Lower leg skin (tissue), 4 donors: ENCODE data around the gene NEGR1. TPM values are rescaled to one million over a fixed set of nuclear protein-coding genes. Genes with fewer than 3 reads are reported as not detected.

Experiments used
- DNase-seq, 2 donors: peaks; one replicate each; pipeline ENCODE4 v3.0.0-alpha.2; 2019; ENCODE audit warnings: low spot score in 2 of 2
- H3K4me3 ChIP-seq: fragments of 200-600 bp; sonication (generic); 2 replicates; pipeline ENCODE4 v1.5.1; 2017; ENCODE audit warnings: mild to moderate bottlenecking, low read depth; ENCODE audit not compliant: poor library complexity, severe bottlenecking
- POLR2A ChIP-seq, 2 donors: fragments of 450-650 bp; IDR thresholded peaks; one replicate each; pipeline ENCODE4 v1.6.1; 2016 to 2017; ENCODE audit warnings: antibody characterized with exemption in 2 of 2, mild to moderate bottlenecking in 1 of 2, moderate library complexity in 1 of 2
- WGBS, 2 donors: methylation state at CpG; one replicate each; pipeline ENCODE4 v1.1.5; 2018; 5-methylcytosine and 5-hydroxymethylcytosine counted together
- intact Hi-C: fragments of 100-400 bp; cut with DNase I; formaldehyde crosslinking; loops from one replicate; pipeline ENCODE4 v1.15.0; 2023; ENCODE audit warnings: low total_unique reads
- total RNA-seq, 4 donors: library from RNA; depleted of rRNA; stranded (reverse); fragments of >200 nt; gene quantifications; one replicate each; pipeline ENCODE4 v1.1.0, GENCODE V29; 2016
- TF ChIP-seq, protein P1 (sequence below), 3 donors: fragments of 450-650 bp; IDR thresholded peaks; one replicate each; pipeline ENCODE4 v1.5.1; 2016; ENCODE audit warnings: antibody characterized with exemption in 3 of 3, mild to moderate bottlenecking in 3 of 3, moderate library complexity in 2 of 3

NEGR1 gene
- total RNA-seq, 4 donors from 2014 or later, result 4.1 to 13.6 (median 6.0) TPM

DNA sequence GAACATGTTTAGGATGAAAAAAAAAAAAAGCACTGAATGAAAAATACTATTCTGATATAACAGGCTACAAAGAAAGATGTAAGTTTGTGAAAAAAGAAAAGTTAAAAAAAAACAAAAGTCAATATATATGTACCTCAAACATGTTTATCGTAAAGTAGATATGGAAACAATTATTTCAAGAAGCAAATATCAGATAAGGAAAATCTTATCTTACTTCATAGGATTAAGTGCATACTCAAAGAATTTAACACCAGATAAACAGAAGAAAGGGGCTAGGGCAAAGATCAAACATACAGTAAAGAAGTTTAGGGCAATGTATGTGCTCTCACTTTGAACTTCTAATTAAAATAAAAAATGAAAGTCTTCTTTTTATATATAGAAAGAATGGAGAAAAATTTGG is 75.3 kb downstream of the NEGR1 start:
- intact Hi-C loops, result no loop called here
- no peak overlapping the region for H3K4me3 ChIP-seq
- TF ChIP-seq, protein P1, sequence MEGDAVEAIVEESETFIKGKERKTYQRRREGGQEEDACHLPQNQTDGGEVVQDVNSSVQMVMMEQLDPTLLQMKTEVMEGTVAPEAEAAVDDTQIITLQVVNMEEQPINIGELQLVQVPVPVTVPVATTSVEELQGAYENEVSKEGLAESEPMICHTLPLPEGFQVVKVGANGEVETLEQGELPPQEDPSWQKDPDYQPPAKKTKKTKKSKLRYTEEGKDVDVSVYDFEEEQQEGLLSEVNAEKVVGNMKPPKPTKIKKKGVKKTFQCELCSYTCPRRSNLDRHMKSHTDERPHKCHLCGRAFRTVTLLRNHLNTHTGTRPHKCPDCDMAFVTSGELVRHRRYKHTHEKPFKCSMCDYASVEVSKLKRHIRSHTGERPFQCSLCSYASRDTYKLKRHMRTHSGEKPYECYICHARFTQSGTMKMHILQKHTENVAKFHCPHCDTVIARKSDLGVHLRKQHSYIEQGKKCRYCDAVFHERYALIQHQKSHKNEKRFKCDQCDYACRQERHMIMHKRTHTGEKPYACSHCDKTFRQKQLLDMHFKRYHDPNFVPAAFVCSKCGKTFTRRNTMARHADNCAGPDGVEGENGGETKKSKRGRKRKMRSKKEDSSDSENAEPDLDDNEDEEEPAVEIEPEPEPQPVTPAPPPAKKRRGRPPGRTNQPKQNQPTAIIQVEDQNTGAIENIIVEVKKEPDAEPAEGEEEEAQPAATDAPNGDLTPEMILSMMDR (IDR thresholded peaks at IDR 0.05), result no peak
- TF ChIP-seq POLR2A (IDR thresholded peaks at IDR 0.05), result no peak
- no peak for DNase-seq
- 91 to 92% methylated on average over 1 of the region's 1 CpG for WGBS, 2 donors

DNA sequence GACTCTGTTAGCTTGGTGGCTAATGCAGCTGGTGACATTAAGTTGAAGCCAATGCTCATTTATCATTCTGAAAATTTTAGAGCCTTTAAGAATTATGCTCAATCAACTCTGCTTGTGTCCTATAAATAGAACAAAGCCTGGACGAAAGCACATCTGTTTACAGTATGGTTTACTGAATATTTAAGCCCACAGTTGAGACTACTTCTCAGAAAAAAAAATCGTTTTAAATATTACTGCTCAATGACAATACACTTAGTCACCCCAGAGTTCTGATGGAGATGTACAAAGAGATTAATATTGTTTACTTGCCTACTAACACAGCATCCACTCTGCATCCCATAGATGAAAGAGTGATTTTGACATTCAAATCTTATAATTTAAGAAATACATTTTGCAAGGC is 79.6 kb downstream of the NEGR1 start:
- intact Hi-C loops, result no loop called here
- no peak overlapping the region for H3K4me3 ChIP-seq
- no peak for DNase-seq
- no peak for TF ChIP-seq POLR2A (IDR thresholded peaks at IDR 0.05)
- TF ChIP-seq, protein P1 (IDR thresholded peaks at IDR 0.05), result no peak
- WGBS, 2 donors, result 47 to 55% methylated on average over 2 of the region's 2 CpGs

GRCh38 chr1:72197786-72198185 is 84.6 kb downstream of the NEGR1 start:
- WGBS, 2 donors, result 61 to 69% methylated on average over 3 of the region's 3 CpGs

DNA sequence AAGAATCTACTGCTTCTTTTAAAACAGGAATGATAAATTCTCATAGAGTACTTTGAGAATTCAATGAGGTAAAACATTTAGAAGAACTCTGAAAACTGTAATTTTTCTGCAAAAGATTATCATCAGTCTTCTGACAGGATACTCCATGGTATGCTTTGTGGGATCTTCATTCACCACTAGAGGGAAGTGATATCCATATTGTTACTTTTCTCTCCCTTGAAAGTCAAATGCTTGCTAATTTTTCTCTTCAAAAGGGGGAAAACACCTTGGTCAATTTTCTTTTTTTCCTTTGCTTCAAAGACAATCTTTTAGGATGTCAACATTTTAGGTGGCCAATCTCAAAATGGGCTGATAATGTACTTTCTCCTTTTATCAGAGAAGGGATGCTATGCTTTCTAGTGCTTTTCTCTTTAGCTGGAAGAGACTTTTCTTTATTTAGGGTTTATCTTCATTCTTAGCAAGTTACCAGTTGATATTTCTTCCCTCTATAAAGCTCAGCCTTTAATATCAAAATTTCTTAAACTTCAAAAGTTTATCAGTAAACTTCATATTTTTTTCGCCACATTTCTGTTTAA is 95.5 kb downstream of the NEGR1 start:
- TF ChIP-seq, protein P1 (IDR thresholded peaks at IDR 0.05), result no peak
- no peak for TF ChIP-seq POLR2A (IDR thresholded peaks at IDR 0.05)
- intact Hi-C loops, result no loop called here
- 92 to 98% methylated on average over 1 of the region's 1 CpG for WGBS, 2 donors
- DNase-seq, result no peak
- H3K4me3 ChIP-seq, result no peak overlapping the region

More at GRCh38 chr1:72197786-72198185, 84.6 kb downstream of the NEGR1 start:
- TF ChIP-seq, protein P1 (IDR thresholded peaks at IDR 0.05), result no peak
- no peak for TF ChIP-seq POLR2A (IDR thresholded peaks at IDR 0.05)
- no peak overlapping the region for H3K4me3 ChIP-seq
- DNase-seq, result no peak
- intact Hi-C loops, result no loop called here

- intact Hi-C loops, result no loop called here
- 60 to 61% methylated on average over 3 of the region's 3 CpGs for WGBS, 2 donors
- no peak overlapping the region for H3K4me3 ChIP-seq
- no peak for DNase-seq
- TF ChIP-seq, protein P1 (IDR thresholded peaks at IDR 0.05), result no peak
- no peak for TF ChIP-seq POLR2A (IDR thresholded peaks at IDR 0.05)
Measured at GRCh38 chr1:72184099-72184701, 98.1 kb downstream of the NEGR1 start.

DNA sequence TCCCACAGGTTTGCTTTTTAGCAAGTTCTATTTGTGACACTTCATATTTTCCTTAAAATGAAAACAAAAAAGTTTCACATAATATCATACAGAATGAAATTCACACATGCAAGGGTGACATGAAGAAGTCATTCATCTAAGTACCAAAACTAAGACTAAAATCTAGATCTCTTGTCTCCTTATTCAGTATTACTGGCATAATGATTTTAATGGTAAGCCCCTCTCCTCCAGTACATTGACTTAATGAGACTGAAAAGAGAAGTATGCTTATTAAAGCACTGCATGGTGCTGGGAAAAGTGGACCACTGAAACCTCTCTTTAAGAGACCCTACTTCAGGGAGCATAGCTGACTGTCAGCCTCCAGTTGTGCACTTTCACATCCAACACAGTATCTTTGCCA is 99.5 kb downstream of the NEGR1 start:
- TF ChIP-seq, protein P1 (IDR thresholded peaks at IDR 0.05), result no peak
- no peak for TF ChIP-seq POLR2A (IDR thresholded peaks at IDR 0.05)
- intact Hi-C loops, result no loop called here
- no peak for DNase-seq
- no peak overlapping the region for H3K4me3 ChIP-seq
